K562 (cell line): ENCODE results near the gene COL5A1. TPM values are rescaled to one million over a fixed set of nuclear protein-coding genes. Genes with fewer than 3 reads are reported as not detected.

ENCODE experiments used
- ATAC-seq: fragments of 200-7000 bp; cut with Tn5 transposase; 3 replicates; pipeline ENCODE4 v1.9.1; 2020; ENCODE audit warnings: moderate library complexity
- BruUV-seq: library from RNA; stranded (reverse); fragments of 400-500 nt; replicated peaks from 2 replicates; lab custom pipeline; 2021; lab: Mats Ljungman, UMichigan
- CTCF ChIA-PET: fragments of 300-600 bp; formaldehyde crosslinking; extraction: SDS; loops from one replicate; lab custom pipeline; 2021; ENCODE audit warnings: low intra/inter-chr PET ratio; lab: Yijun Ruan, JAX
- POLR2A ChIA-PET: fragments of 300-600, 350-650 bp; sonication (Branson Sonifier 250); formaldehyde crosslinking; extraction: SDS; loops from one replicate; lab custom pipeline; 2021; ENCODE audit warnings: antibody characterized with exemption, inconsistent platforms; lab: Yijun Ruan, JAX
- DNase-seq, 4 experiments: peaks; one replicate each; pipeline versions ENCODE4 v3.0.0 to v3.0.0-alpha.2; 2011 to 2018; ENCODE audit warnings: low spot score in 3 of 4, mixed read lengths in 3 of 4; ENCODE audit errors: extremely low read depth in 1 of 4
- FAIRE-seq: peaks from 2 replicates; lab custom pipeline; 2011; peaks lifted over from hg19 to GRCh38; lab: Jason Lieb, UNC
- H2AFZ ChIP-seq: 2 replicates; pipeline ENCODE4 v1.6.0; 2011; ENCODE audit warnings: low read depth, low read length, control low read depth, inconsistent platforms
- H3K27ac ChIP-seq: fragments of 200-600 bp; 3 replicates; pipeline ENCODE4 v1.8.0; 2011; ENCODE audit warnings: low read depth, mild to moderate bottlenecking, control low read depth, inconsistent platforms, low read length, moderate library complexity, mixed read lengths; ENCODE audit errors: extremely low read depth
- H3K27me3 ChIP-seq, 2 experiments: fragments of 300-600 bp in 1 of 2; 2 replicates in 1 of 2; 3 replicates in 1 of 2; pipeline versions ENCODE4 v1.6.0 to v1.8.0; 2011; ENCODE audit warnings: inconsistent platforms in 2 of 2, low read length in 2 of 2, mild to moderate bottlenecking in 1 of 2, mixed read lengths in 1 of 2, moderate library complexity in 1 of 2; ENCODE audit not compliant: control insufficient read depth in 2 of 2, insufficient read depth in 2 of 2
- H3K36me3 ChIP-seq: fragments of 300-600 bp; 3 replicates; pipeline ENCODE4 v1.8.0; 2011; ENCODE audit warnings: mild to moderate bottlenecking, low read length, inconsistent platforms; ENCODE audit not compliant: control insufficient read depth, insufficient read depth
- H3K4me1 ChIP-seq, 2 experiments: fragments of 200-600 bp in 1 of 2; replicated peaks in 1 of 2; 2 replicates in 1 of 2; 3 replicates in 1 of 2; pipeline versions ENCODE4 v1.5.1 to v1.8.0; 2011; ENCODE audit warnings: inconsistent platforms in 2 of 2, low read length in 2 of 2, mild to moderate bottlenecking in 1 of 2, mixed read lengths in 1 of 2, moderate library complexity in 1 of 2; ENCODE audit not compliant: control insufficient read depth in 2 of 2, insufficient read depth in 2 of 2
- H3K4me2 ChIP-seq: 2 replicates; pipeline ENCODE4 v1.6.1; 2011; ENCODE audit warnings: low read length, control low read depth, inconsistent platforms, mixed read lengths; ENCODE audit not compliant: insufficient read depth
- H3K4me3 ChIP-seq: fragments of 200-600 bp; sonication (generic), shearing (Covaris generic); 2 replicates; pipeline ENCODE4 v1.5.1; 2016; ENCODE audit warnings: control low read depth, inconsistent platforms
- H3K79me2 ChIP-seq: fragments of 200-600 bp; 3 replicates; pipeline ENCODE4 v1.8.0; 2011; ENCODE audit warnings: low read length, inconsistent platforms; ENCODE audit not compliant: control insufficient read depth, insufficient read depth
- H3K9ac ChIP-seq, 2 experiments: 2 replicates each; pipeline versions ENCODE4 v1.6.0 to v1.6.1; 2011; ENCODE audit warnings: low read depth in 2 of 2, low read length in 2 of 2, control low read depth in 1 of 2, inconsistent platforms in 1 of 2, mild to moderate bottlenecking in 1 of 2, mixed read lengths in 1 of 2; ENCODE audit not compliant: insufficient read depth in 1 of 2
- H3K9me1 ChIP-seq: one replicate; pipeline ENCODE4 v1.6.0; 2011; ENCODE audit warnings: inconsistent platforms, mild to moderate bottlenecking, low read length, moderate library complexity; ENCODE audit not compliant: control insufficient read depth, insufficient read depth
- H3K9me3 ChIP-seq: replicated peaks from 2 replicates; pipeline ENCODE4 v1.5.1; 2011; ENCODE audit warnings: low read depth, low read length, inconsistent platforms; ENCODE audit not compliant: control insufficient read depth, insufficient read depth
- H4K20me1 ChIP-seq: replicated peaks from 2 replicates; pipeline ENCODE4 v1.6.1; 2011; ENCODE audit warnings: low read length, inconsistent platforms, mixed read lengths; ENCODE audit not compliant: control insufficient read depth, insufficient read depth
- CTCF ChIP-seq, 3 experiments: IDR thresholded peaks in 2 of 3; conservative IDR thresholded peaks in 1 of 3; 2 replicates each; pipeline ENCODE4 v1.5.1; 2011 to 2012; ENCODE audit warnings: low read length in 3 of 3, mild to moderate bottlenecking in 3 of 3, control low read depth in 2 of 3, improper control_type of control experiment in 1 of 3, inconsistent platforms in 1 of 3, low read depth in 1 of 3, mixed read lengths in 1 of 3, moderate library complexity in 1 of 3; ENCODE audit not compliant: insufficient read depth in 2 of 3
- NFIX ChIP-seq: fragments of 250-450 bp; sonication (Bioruptor Pico); IDR thresholded peaks from 2 replicates; pipeline ENCODE4 v1.4.0; 2020; ENCODE audit warnings: low read depth, mild to moderate bottlenecking, moderate library complexity
- PRDM10 ChIP-seq: fragments of 450-650 bp; IDR thresholded peaks from 2 replicates; pipeline ENCODE4 v1.6.1; 2018; ENCODE audit not compliant: partially characterized antibody
- RAD21 ChIP-seq, 2 experiments: fragments of 250-450 bp in 1 of 2; fragments of 450-650 bp in 1 of 2; sonication (Bioruptor Pico) in 1 of 2; formaldehyde crosslinking in 1 of 2; IDR thresholded peaks in 1 of 2; conservative IDR thresholded peaks in 1 of 2; 2 replicates each; pipeline versions ENCODE4 v1.4.0 to v1.8.0; 2020 to 2022; ENCODE audit warnings: mild to moderate bottlenecking in 2 of 2, moderate library complexity in 1 of 2
- SPI1 ChIP-seq: IDR thresholded peaks from 2 replicates; pipeline ENCODE4 v1.6.1; 2011; ENCODE audit warnings: low read depth, low read length, control low read depth, borderline replicate concordance
- TAF7 ChIP-seq: fragments of 450-650 bp; IDR thresholded peaks from 2 replicates; pipeline ENCODE4 v1.6.1; 2016; ENCODE audit warnings: missing genetic modification characterization, missing compliant biosample characterization
- WGBS: fragments of 100-300 bp; shearing (Covaris generic); methylation state at CpG from one replicate; pipeline ENCODE4 v1.1.6; 2016; ENCODE audit warnings: low coverage, mixed read lengths; ENCODE audit not compliant: insufficient coverage; ENCODE audit errors: missing lambda C conversion rate; 5-methylcytosine and 5-hydroxymethylcytosine counted together
- in situ Hi-C: fragments of 300-500 bp; cut with MboI; formaldehyde crosslinking; loops from 4 replicates; pipeline ENCODE4 v1.15.0; 2018; ENCODE audit warnings: inconsistent platforms, mixed read lengths
- intact Hi-C: fragments of 100-400 bp; cut with micrococcal nuclease; formaldehyde crosslinking; loops from 2 replicates; pipeline ENCODE4 v1.14.2; 2022
- polyA plus RNA-seq, 8 experiments: library from polyadenylated mRNA; depleted of rRNA in 4 of 8; stranded (reverse) in 5 of 8; unstranded in 3 of 8; fragments of >200 nt; fragmentation: Nextera tagmentation in 2 of 8; fragmentation: Illumina TruSeq in 1 of 8; extraction: Ambion mirVana in 2 of 8; extraction: Trizol in 1 of 8; gene quantifications; 2 replicates each; pipeline versions ENCODE4 v1.2.1 to v1.2.3, GENCODE V29; 2011 to 2014; ENCODE audit warnings: inconsistent platforms in 1 of 8, missing spikeins in 1 of 8
- total RNA-seq, 7 experiments: library from RNA; depleted of rRNA in 6 of 7; stranded (reverse); fragments of >200 nt in 6 of 7; fragmentation: Illumina TruSeq in 2 of 7; extraction: Trizol in 2 of 7; gene quantifications; 2 replicates each; pipeline versions ENCODE4 v1.2.1 to v1.2.3, GENCODE V29; 2011 to 2021; ENCODE audit warnings: low replicate concordance in 1 of 7

The COL5A1 gene
- total and polyA plus RNA-seq, 9 of the 15 experiments (the other 6 are each of a cell fraction or from before 2014, with no cell fraction given): under 0.01 to 0.13 (median 0.04) TPM; not detected in 6

GRCh38 chr9:134838651-134839454 lies 197.2 kb downstream of the COL5A1 start:
- in situ Hi-C loops (no loop called here), intact Hi-C loops (no loop called here)
- H3K27ac ChIP-seq: no peak overlapping the region
- 3% methylated on average over 33 of the region's 34 CpGs for whole genome bisulfite sequencing
- peaks cover 6 to 82% of the 10 kb centered on the region in 2 experiments; a peak in 4 of 5 replicates for H3K27me3 ChIP-seq
- no peak overlapping the region for H3K9ac ChIP-seq
- no peak for TF ChIP-seq NFIX (CRISPR knock-in tag)
- no peaks in the 10 kb centered on the region for H3K9me3 ChIP-seq
- no peak overlapping the region for H3K4me3 ChIP-seq
- no peaks in the 10 kb centered on the region for H3K36me3 ChIP-seq
- ChIA-PET CTCF (no interaction called here), POLR2A (interaction anchor here (0.6 kb wide), 1 partner anchor 294 kb away, joined by 3 read pairs; no protein-coding TSS in a partner anchor)
- H3K4me2 ChIP-seq: no peak overlapping the region
- H3K79me2 ChIP-seq: no peaks in the 10 kb centered on the region
- H3K9me1 ChIP-seq: no peaks in the 10 kb centered on the region
- no peak for DNase-seq
- ATAC-seq: no peak
- peaks cover 0 to 7% of the 10 kb centered on the region in 2 experiments; a peak in 1 of 5 replicates for H3K4me1 ChIP-seq
- peaks cover 12% of the 10 kb centered on the region for H4K20me1 ChIP-seq
- no peak overlapping the region for H2AFZ ChIP-seq
- no TSS peak for BruUV-seq
- FAIRE-seq: no peak

GRCh38 chr9:134839455-134840125 lies 198.0 kb downstream of the COL5A1 start:
- Histone ChIP-seq H4K20me1 (peaks cover 12% of the 10 kb centered on the region), H3K79me2 (no peaks in the 10 kb centered on the region), H3K9me3 (no peaks in the 10 kb centered on the region), H3K36me3 (no peaks in the 10 kb centered on the region), H3K27me3 (peaks cover 6 to 79% of the 10 kb centered on the region in 2 experiments; a peak in 4 of 5 replicates), H3K4me3 (no peak overlapping the region), H2AFZ (no peak overlapping the region), H3K4me1 (peaks cover 0 to 7% of the 10 kb centered on the region in 2 experiments; a peak in 1 of 5 replicates), H3K4me2 (no peak overlapping the region), H3K9ac (no peak overlapping the region), H3K9me1 (no peaks in the 10 kb centered on the region), H3K27ac (no peak overlapping the region)
- ATAC-seq (peak; percentile 88), DNase-seq (peak; percentile 18 to 35 (median 34)), FAIRE-seq (no peak)
- 3% methylated on average over 13 of the region's 21 CpGs for WGBS
- ChIA-PET CTCF (no interaction called here), POLR2A (interaction anchor here (0.6 kb wide), 1 partner anchor 293 kb away, joined by 3 read pairs; no protein-coding TSS in a partner anchor)
- in situ Hi-C loops: no loop called here
- BruUV-seq: no TSS peak
- intact Hi-C loops: no loop called here
- TF ChIP-seq PRDM10: peak; percentile 51
- TF ChIP-seq CTCF (IDR thresholded peaks at IDR 0.05 in 2 of 3, conservative IDR thresholded peaks at IDR 0.05 in 1 of 3; ENCODE audit: insufficient read depth in 2 of 3, low read depth in 1 of 3, low read length in 3 of 3): peak; percentile 44 to 56 (median 52)
- no peak for TF ChIP-seq SPI1
- no peak for TF ChIP-seq TAF7 (tag)
- 0 out of 4 replicates have a peak, but pooled peaks of 1 of the 2 experiments have one; percentile 2 for TF ChIP-seq RAD21 (CRISPR knock-in tag; conservative IDR thresholded peaks at IDR 0.05 in 1 of 2, IDR thresholded peaks at IDR 0.05 in 1 of 2)
